ENCODE results near the gene SH2B2.

- TF ChIP-seq CTCF (IDR thresholded peaks at IDR 0.05) (no peak), POLR2A (IDR thresholded peaks at IDR 0.05) (no peak), POLR2AphosphoS5 (IDR thresholded peaks at IDR 0.05) (no peak)
Measured at GRCh38 chr7:102297487-102298218, 11.0 kb downstream of the SH2B2 start.
